ENCODE results near the gene HJV. TPM values are rescaled to one million over a fixed set of nuclear protein-coding genes. Genes with fewer than 3 reads are reported as not detected.

HJV gene
- total RNA-seq, 2 donors from 2014 or later, result 73.3 to 153 TPM

DNA sequence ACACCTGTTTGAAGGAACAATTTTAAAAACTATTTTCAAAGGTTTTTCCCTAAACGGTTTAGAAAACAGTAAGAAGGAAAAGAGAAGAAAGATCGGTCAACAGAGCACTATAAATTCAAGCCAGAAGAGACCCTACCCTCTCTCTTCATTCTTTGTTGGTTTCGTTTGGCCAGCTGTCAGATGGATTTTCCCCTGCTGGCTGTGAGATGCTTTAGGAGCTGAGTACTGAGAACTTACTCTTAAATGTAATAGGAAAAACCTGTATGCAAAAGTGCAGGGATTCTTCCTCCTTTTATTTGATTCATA lies 23.9 kb downstream of the HJV start:
- H3K4me3 ChIP-seq, result peak overlapping the region; percentile 74 to 92
- TF ChIP-seq, protein P1, sequence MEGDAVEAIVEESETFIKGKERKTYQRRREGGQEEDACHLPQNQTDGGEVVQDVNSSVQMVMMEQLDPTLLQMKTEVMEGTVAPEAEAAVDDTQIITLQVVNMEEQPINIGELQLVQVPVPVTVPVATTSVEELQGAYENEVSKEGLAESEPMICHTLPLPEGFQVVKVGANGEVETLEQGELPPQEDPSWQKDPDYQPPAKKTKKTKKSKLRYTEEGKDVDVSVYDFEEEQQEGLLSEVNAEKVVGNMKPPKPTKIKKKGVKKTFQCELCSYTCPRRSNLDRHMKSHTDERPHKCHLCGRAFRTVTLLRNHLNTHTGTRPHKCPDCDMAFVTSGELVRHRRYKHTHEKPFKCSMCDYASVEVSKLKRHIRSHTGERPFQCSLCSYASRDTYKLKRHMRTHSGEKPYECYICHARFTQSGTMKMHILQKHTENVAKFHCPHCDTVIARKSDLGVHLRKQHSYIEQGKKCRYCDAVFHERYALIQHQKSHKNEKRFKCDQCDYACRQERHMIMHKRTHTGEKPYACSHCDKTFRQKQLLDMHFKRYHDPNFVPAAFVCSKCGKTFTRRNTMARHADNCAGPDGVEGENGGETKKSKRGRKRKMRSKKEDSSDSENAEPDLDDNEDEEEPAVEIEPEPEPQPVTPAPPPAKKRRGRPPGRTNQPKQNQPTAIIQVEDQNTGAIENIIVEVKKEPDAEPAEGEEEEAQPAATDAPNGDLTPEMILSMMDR (IDR thresholded peaks at IDR 0.05), result no peak
- peak overlapping the region; percentile 98 for H3K27ac ChIP-seq
- H3K4me1 ChIP-seq, result peaks cover 0 to 39% of the 10 kb centered on the region in 2 donors
- no peaks in the 10 kb centered on the region for H3K9me3 ChIP-seq
- H3K27me3 ChIP-seq, result no peaks in the 10 kb centered on the region
- H3K36me3 ChIP-seq, result peaks cover 37% of the 10 kb centered on the region
- no peak for DNase-seq (ENCODE audit: low spot score)

DNA sequence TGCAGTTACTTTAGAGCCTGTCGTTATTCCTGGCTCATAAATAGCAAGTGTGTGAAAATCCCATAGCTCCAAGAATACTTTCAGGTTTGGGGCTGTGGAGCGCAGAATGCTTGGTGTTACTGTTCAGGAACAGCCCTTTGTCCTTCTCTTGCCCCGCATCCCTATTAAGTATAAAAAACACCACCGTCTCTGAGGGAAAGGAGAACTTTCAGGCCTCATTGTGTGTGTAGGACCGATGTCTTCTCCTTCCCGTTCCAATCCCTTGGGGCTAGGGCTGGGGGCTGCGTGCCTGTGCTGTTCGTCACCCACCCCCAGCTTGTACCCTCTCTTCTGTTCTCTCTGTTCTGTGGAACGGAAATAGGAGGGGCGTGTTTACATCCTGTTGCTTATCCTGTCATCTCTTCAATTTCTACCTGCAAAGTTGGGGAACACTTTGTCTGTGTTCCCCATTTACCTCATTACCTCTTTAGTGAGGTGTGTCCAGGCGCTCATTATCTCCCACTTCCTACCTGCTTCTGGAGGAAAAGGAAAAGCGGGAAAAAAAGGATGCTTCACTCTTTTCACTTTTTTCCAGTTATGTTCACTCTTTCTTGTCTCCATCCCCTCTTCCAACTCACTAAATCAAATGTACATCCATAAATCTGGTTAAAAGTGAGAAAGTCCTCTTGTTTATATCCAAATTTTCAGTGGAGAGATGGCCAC lies 24.4 kb downstream of the HJV start:
- TF ChIP-seq, protein P1 (IDR thresholded peaks at IDR 0.05), result no peak
- H3K27ac ChIP-seq, result peak overlapping the region; percentile 98
- H3K27me3 ChIP-seq, result no peaks in the 10 kb centered on the region
- peak overlapping the region; percentile 74 to 92 for H3K4me3 ChIP-seq
- no peaks in the 10 kb centered on the region for H3K9me3 ChIP-seq
- DNase-seq (ENCODE audit: low spot score), result no peak
- peaks cover 0 to 43% of the 10 kb centered on the region in 2 donors for H3K4me1 ChIP-seq
- peaks cover 42% of the 10 kb centered on the region for H3K36me3 ChIP-seq

GRCh38 chr1:145996433-145997015 lies 25.0 kb downstream of the HJV start, which contains the start of gene TXNIP:
TXNIP (minus strand) TSS chr1:145996579; CDS start chr1:145996266, 313 bp downstream.
- peak within 1 kb of the TSS; percentile 74 to 92 for H3K4me3 ChIP-seq
- DNase-seq (ENCODE audit: low spot score), result peak; percentile 100
- TF ChIP-seq, protein P1 (IDR thresholded peaks at IDR 0.05), result no peak
- H3K36me3 ChIP-seq, result peaks cover 45% of the 10 kb centered on the region
- peak within 1 kb of the TSS; percentile 98 for H3K27ac ChIP-seq
- H3K27me3 ChIP-seq, result no peaks in the 10 kb centered on the region
- peaks cover 0 to 49% of the 10 kb centered on the region in 2 donors for H3K4me1 ChIP-seq
- no peaks in the 10 kb centered on the region for H3K9me3 ChIP-seq

DNA sequence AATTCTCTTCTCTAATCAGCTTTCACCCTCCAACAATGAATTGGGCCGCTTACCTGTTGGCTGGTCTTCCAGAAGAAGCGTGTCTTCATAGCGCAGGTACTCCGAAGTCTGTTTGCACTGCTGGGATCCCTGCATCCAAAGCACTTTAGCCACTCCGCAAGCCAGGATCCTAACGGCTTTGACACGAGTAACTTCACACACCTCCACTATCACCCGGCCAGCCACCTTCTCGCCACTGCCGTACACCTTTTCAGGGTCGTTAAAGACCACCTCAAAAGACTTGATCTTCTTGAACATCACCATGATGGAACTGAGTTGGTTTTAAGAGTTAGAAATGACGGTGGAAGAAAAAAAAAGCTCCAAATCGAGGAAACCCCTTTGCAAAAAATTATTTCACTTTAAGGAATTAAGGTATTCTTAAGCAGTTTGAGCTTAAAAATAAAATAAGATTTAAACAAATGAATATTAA lies 25.5 kb downstream of the HJV start:
- peak overlapping the region; percentile 74 to 92 for H3K4me3 ChIP-seq
- no peak for DNase-seq (ENCODE audit: low spot score)
- H3K36me3 ChIP-seq, result peaks cover 45% of the 10 kb centered on the region
- H3K27ac ChIP-seq, result peak overlapping the region; percentile 98
- no peaks in the 10 kb centered on the region for H3K27me3 ChIP-seq
- peaks cover 0 to 51% of the 10 kb centered on the region in 2 donors for H3K4me1 ChIP-seq
- TF ChIP-seq, protein P1 (IDR thresholded peaks at IDR 0.05), result no peak
- H3K9me3 ChIP-seq, result no peaks in the 10 kb centered on the region

DNA sequence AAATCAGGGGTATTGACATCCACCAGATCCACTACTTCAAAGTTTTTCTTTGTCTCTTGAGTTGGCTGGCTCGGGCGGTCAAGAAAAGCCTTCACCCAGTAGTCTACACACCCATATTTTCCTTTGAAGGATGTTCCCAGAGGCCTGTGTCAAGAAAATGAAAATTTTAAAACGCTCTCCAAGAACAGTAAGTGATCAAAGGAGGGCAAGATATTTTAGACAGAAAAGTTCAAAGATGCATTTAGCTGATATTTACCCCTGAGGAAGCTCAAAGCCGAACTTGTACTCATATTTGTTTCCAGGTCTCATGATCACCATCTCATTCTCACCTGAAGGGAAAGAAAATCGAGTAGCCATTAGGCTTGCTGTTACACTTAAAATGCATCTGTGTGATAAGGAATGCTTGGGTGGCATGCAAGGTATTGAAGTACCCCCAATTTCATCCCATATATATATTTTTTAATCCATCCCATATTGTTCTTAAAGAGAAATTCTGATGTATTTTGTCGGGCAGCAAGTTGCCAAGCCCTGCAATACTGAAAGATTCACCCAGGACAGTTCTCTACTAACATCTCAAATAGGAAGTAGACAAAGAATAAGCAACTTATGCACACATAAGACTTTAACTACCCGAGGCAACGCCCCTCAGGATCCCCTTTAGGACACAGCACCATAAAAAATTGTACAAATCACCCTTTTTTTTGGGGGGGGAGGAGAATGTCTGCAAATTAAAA lies 26.2 kb downstream of the HJV start:
- TF ChIP-seq, protein P1 (IDR thresholded peaks at IDR 0.05), result no peak
- H3K4me3 ChIP-seq, result peak overlapping the region; percentile 74 to 92
- H3K36me3 ChIP-seq, result peaks cover 45% of the 10 kb centered on the region
- DNase-seq (ENCODE audit: low spot score), result no peak
- H3K9me3 ChIP-seq, result no peaks in the 10 kb centered on the region
- peaks cover 0 to 57% of the 10 kb centered on the region in 2 donors for H3K4me1 ChIP-seq
- peak overlapping the region; percentile 98 for H3K27ac ChIP-seq
- no peaks in the 10 kb centered on the region for H3K27me3 ChIP-seq

All from right atrium auricular region (tissue), 2 donors.